Activated CD8-positive, alpha-beta T cell treated with anti-CD3 and anti-CD28 coated beads, Interleukin-2, amount 10 ng/mL, durations not matched to agents 7 days and 5 days (primary cell): ENCODE data around the gene RPUSD3. TPM values are rescaled to one million over a fixed set of nuclear protein-coding genes. Genes with fewer than 3 reads are reported as not detected.

ENCODE experiments used
- ATAC-seq: fragments of 150-1000 bp; cut with Tn5 transposase; one replicate; pipeline ENCODE4 v1.10.0; 2021; ENCODE audit warnings: moderate library complexity
- CTCF ChIA-PET: fragments of 350-600 bp; sonication (Branson Sonifier 250); formaldehyde crosslinking; loops from one replicate; lab custom pipeline; 2021; ENCODE audit warnings: antibody characterized with exemption; lab: Charles Lee
- POLR2A ChIA-PET: fragments of 350-600 bp; sonication (Branson Sonifier 250); formaldehyde crosslinking; loops from one replicate; lab custom pipeline; 2021; ENCODE audit warnings: antibody characterized with exemption; lab: Charles Lee
- DNase-seq: peaks from one replicate; pipeline ENCODE4 v3.0.0-alpha.2; 2020
- H3K27ac Mint-ChIP-seq: one replicate; pipeline ENCODE4 v1.8.0; 2021; ENCODE audit warnings: mild to moderate bottlenecking, mixed read lengths
- H3K27me3 Mint-ChIP-seq: one replicate; pipeline ENCODE4 v1.8.0; 2021; ENCODE audit warnings: low read depth, mixed read lengths
- H3K36me3 Mint-ChIP-seq: one replicate; pipeline ENCODE4 v1.8.0; 2021; ENCODE audit warnings: low read depth, mixed read lengths
- H3K4me1 Mint-ChIP-seq: one replicate; pipeline ENCODE4 v1.8.0; 2021; ENCODE audit warnings: low read depth, mixed read lengths
- H3K4me3 Mint-ChIP-seq: one replicate; pipeline ENCODE4 v1.8.0; 2021; ENCODE audit warnings: mild to moderate bottlenecking, mixed read lengths
- H3K9me3 Mint-ChIP-seq: one replicate; pipeline ENCODE4 v1.8.0; 2022; ENCODE audit warnings: mixed read lengths; ENCODE audit not compliant: insufficient read depth
- total RNA-seq, 2 experiments: library from RNA; stranded (reverse); gene quantifications; one replicate each; pipeline ENCODE4 v1.2.3, GENCODE V29; 2021

RPUSD3 gene
- 10 to 100 TPM; 48.4 to 49.7 TPM for total RNA-seq

- ChIA-PET CTCF (interaction anchor here (0.6 to 2.3 kb wide), 6 partner anchors 36 to 143 kb away, joined by 3 to 7 read pairs (median 4); partner anchors contain the start of gene CRELD1), POLR2A (interaction anchor here (0.6 to 1.7 kb wide), 7 partner anchors 12 to 279 kb away, joined by 3 to 4 read pairs (median 3); partner anchors contain the start of genes JAGN1 and PRRT3)
- Mint-ChIP-seq H3K36me3 (peaks cover 24% of the 10 kb centered on the region), H3K27ac (peak within 1 kb of the TSS; percentile 92), H3K9me3 (no peaks in the 10 kb centered on the region), H3K4me3 (peak within 1 kb of the TSS; percentile 99), H3K27me3 (no peaks in the 10 kb centered on the region), H3K4me1 (peaks cover 30% of the 10 kb centered on the region)
- ATAC-seq, result peak; percentile 99
- DNase-seq, result peak; percentile 96
Measured at GRCh38 chr3:9843715-9844438, at the start of gene RPUSD3. Gene RPUSD3 (minus strand): TSS chr3:9844008. CDS start chr3:9843990, 18 bp downstream.

GRCh38 chr3:9891072-9891622 is 47.3 kb upstream of the RPUSD3 start:
- peak overlapping the region; percentile 98 for H3K27ac Mint-ChIP-seq
- ChIA-PET CTCF (interaction anchor here (1.9 to 3.5 kb wide), 4 partner anchors 11 to 56 kb away, joined by 7 to 34 read pairs (median 15); partner anchors contain the start of genes CRELD1, IL17RE and RPUSD3), POLR2A (interaction anchor here (0.6 to 2.7 kb wide), 11 partner anchors 10 to 59 kb away, joined by 3 to 29 read pairs (median 4); partner anchors contain the start of genes CRELD1 and IL17RE)
- ATAC-seq (no peak), DNase-seq (no peak)
- H3K36me3 Mint-ChIP-seq, result peaks cover 35% of the 10 kb centered on the region
- H3K4me1 Mint-ChIP-seq, result peaks cover 38% of the 10 kb centered on the region
- H3K27me3 Mint-ChIP-seq, result peaks cover 2% of the 10 kb centered on the region
- H3K4me3 Mint-ChIP-seq, result peak overlapping the region; percentile 99
- H3K9me3 Mint-ChIP-seq, result no peaks in the 10 kb centered on the region

- ChIA-PET CTCF (interaction anchor here (1.9 to 3.5 kb wide), 4 partner anchors 12 to 56 kb away, joined by 7 to 34 read pairs (median 15); partner anchors contain the start of genes CRELD1, IL17RE and RPUSD3), POLR2A (interaction anchor here (0.6 to 2.7 kb wide), 17 partner anchors 11 to 138 kb away, joined by 3 to 29 read pairs (median 4); partner anchors contain the start of genes CIDEC, CRELD1, EMC3 and IL17RE)
- H3K4me3 Mint-ChIP-seq, result peak within 1 kb of the TSS; percentile 99
- peak; percentile 93 for DNase-seq
- peak within 1 kb of the TSS; percentile 98 for H3K27ac Mint-ChIP-seq
- peaks cover 2% of the 10 kb centered on the region for H3K27me3 Mint-ChIP-seq
- H3K4me1 Mint-ChIP-seq, result peaks cover 38% of the 10 kb centered on the region
- peak; percentile 91 for ATAC-seq
- H3K9me3 Mint-ChIP-seq, result no peaks in the 10 kb centered on the region
- H3K36me3 Mint-ChIP-seq, result peaks cover 35% of the 10 kb centered on the region
Measured at GRCh38 chr3:9890249-9891071, 46.7 kb upstream of the RPUSD3 start, which contains the start of gene JAGN1. Gene JAGN1 (plus strand): TSS chr3:9890610. CDS start chr3:9890723, 113 bp downstream.

GRCh38 chr3:9889405-9889804 is 45.6 kb upstream of the RPUSD3 start:
- CTCF ChIA-PET, result interaction anchor here (3.3 to 3.5 kb wide), 2 partner anchors 13 to 43 kb away, joined by 20 to 34 read pairs; partner anchors contain the start of genes CRELD1 and IL17RE
- H3K9me3 Mint-ChIP-seq, result no peaks in the 10 kb centered on the region
- POLR2A ChIA-PET, result interaction anchor here (1.1 to 2.7 kb wide), 4 partner anchors 18 to 97 kb away, joined by 3 to 15 read pairs (median 4); partner anchors contain the start of gene EMC3
- H3K27me3 Mint-ChIP-seq, result peaks cover 2% of the 10 kb centered on the region
- no peak for DNase-seq
- peaks cover 29% of the 10 kb centered on the region for H3K36me3 Mint-ChIP-seq
- peak overlapping the region; percentile 98 for H3K27ac Mint-ChIP-seq
- no peak for ATAC-seq
- peaks cover 32% of the 10 kb centered on the region for H3K4me1 Mint-ChIP-seq
- H3K4me3 Mint-ChIP-seq, result peak overlapping the region; percentile 99

- Mint-ChIP-seq H3K9me3 (no peaks in the 10 kb centered on the region), H3K4me3 (no peak overlapping the region), H3K4me1 (peaks cover 26% of the 10 kb centered on the region), H3K27ac (no peak overlapping the region), H3K36me3 (peaks cover 21% of the 10 kb centered on the region), H3K27me3 (peaks cover 5% of the 10 kb centered on the region)
- ATAC-seq (no peak), DNase-seq (no peak)
- CTCF ChIA-PET, result no interaction called here
- POLR2A ChIA-PET, result no interaction called here
Measured at GRCh38 chr3:9888540-9888939, 44.7 kb upstream of the RPUSD3 start.

- peaks cover 5% of the 10 kb centered on the region for H3K27me3 Mint-ChIP-seq
- H3K27ac Mint-ChIP-seq, result no peak overlapping the region
- peaks cover 13% of the 10 kb centered on the region for H3K36me3 Mint-ChIP-seq
- no peak overlapping the region for H3K4me3 Mint-ChIP-seq
- DNase-seq, result no peak
- CTCF ChIA-PET, result interaction anchor here (1.3 kb wide), 1 partner anchor 15 kb away, joined by 3 read pairs; the partner anchor contains the start of gene IL17RE
- POLR2A ChIA-PET, result no interaction called here
- H3K9me3 Mint-ChIP-seq, result no peaks in the 10 kb centered on the region
- H3K4me1 Mint-ChIP-seq, result peaks cover 18% of the 10 kb centered on the region
- no peak for ATAC-seq
Measured at GRCh38 chr3:9887480-9887879, 43.7 kb upstream of the RPUSD3 start.

- CTCF ChIA-PET, result interaction anchor here (1.3 kb wide), 1 partner anchor 16 kb away, joined by 3 read pairs; the partner anchor contains the start of gene IL17RE
- POLR2A ChIA-PET, result no interaction called here
Measured at GRCh38 chr3:9886328-9886727, 42.5 kb upstream of the RPUSD3 start.

GRCh38 chr3:9884555-9885165 is 40.9 kb upstream of the RPUSD3 start:
- Mint-ChIP-seq H3K27me3 (peaks cover 8% of the 10 kb centered on the region), H3K4me3 (no peak overlapping the region), H3K36me3 (no peaks in the 10 kb centered on the region), H3K4me1 (peaks cover 3% of the 10 kb centered on the region), H3K27ac (no peak overlapping the region), H3K9me3 (no peaks in the 10 kb centered on the region)
- ATAC-seq (no peak), DNase-seq (no peak)
- POLR2A ChIA-PET, result no interaction called here
- CTCF ChIA-PET, result interaction anchor here (1.0 to 1.8 kb wide), 3 partner anchors 46 to 380 kb away, joined by 3 to 6 read pairs (median 5); no protein-coding TSS in a partner anchor

More at GRCh38 chr3:9886328-9886727, 42.5 kb upstream of the RPUSD3 start:
- ATAC-seq (no peak), DNase-seq (no peak)
- peaks cover 6% of the 10 kb centered on the region for H3K36me3 Mint-ChIP-seq
- H3K27ac Mint-ChIP-seq, result no peak overlapping the region
- peaks cover 5% of the 10 kb centered on the region for H3K27me3 Mint-ChIP-seq
- H3K4me1 Mint-ChIP-seq, result peaks cover 11% of the 10 kb centered on the region
- H3K9me3 Mint-ChIP-seq, result no peaks in the 10 kb centered on the region
- no peak overlapping the region for H3K4me3 Mint-ChIP-seq

GRCh38 chr3:9883706-9884554 is 40.1 kb upstream of the RPUSD3 start:
- Mint-ChIP-seq H3K27ac (no peak overlapping the region), H3K4me1 (no peaks in the 10 kb centered on the region), H3K27me3 (peaks cover 8% of the 10 kb centered on the region), H3K9me3 (no peaks in the 10 kb centered on the region), H3K36me3 (no peaks in the 10 kb centered on the region), H3K4me3 (no peak overlapping the region)
- DNase-seq, result no peak
- no peak for ATAC-seq
- CTCF ChIA-PET, result interaction anchor here (1.0 to 1.8 kb wide), 3 partner anchors 9 to 380 kb away, joined by 3 to 6 read pairs (median 5); no protein-coding TSS in a partner anchor
- POLR2A ChIA-PET, result no interaction called here

- ATAC-seq, result no peak
- Mint-ChIP-seq H3K4me1 (no peaks in the 10 kb centered on the region), H3K27ac (no peak overlapping the region), H3K9me3 (no peaks in the 10 kb centered on the region), H3K27me3 (peaks cover 11% of the 10 kb centered on the region), H3K4me3 (no peak overlapping the region), H3K36me3 (no peaks in the 10 kb centered on the region)
- ChIA-PET CTCF (no interaction called here), POLR2A (no interaction called here)
- no peak for DNase-seq
Measured at GRCh38 chr3:9881441-9881840, 37.6 kb upstream of the RPUSD3 start.
